Caco-2 (cell line): ENCODE measurements around the gene ZNF764. TPM values are rescaled to one million over a fixed set of nuclear protein-coding genes. Genes with fewer than 3 reads are reported as not detected.

Experiments used
- BruUV-seq: library from RNA; stranded (reverse); fragments of 400-500 nt; replicated peaks from 2 replicates; lab custom pipeline; 2021; lab: Mats Ljungman, UMichigan
- CTCF ChIA-PET: fragments of 300-600 bp; sonication (Branson Sonifier 250); formaldehyde crosslinking; loops from one replicate; lab custom pipeline; 2022; ENCODE audit warnings: antibody characterized with exemption; lab: Charles Lee
- POLR2A ChIA-PET: fragments of 300-600 bp; sonication (Branson Sonifier 250); formaldehyde crosslinking; loops from one replicate; lab custom pipeline; 2022; ENCODE audit warnings: antibody characterized with exemption; lab: Charles Lee
- DNase-seq, 2 experiments: peaks; one replicate each; pipeline versions ENCODE4 v3.0.0 to v3.0.0-alpha.2; 2020 to 2022
- H3K27me3 ChIP-seq: replicated peaks from 2 replicates; pipeline ENCODE4 v1.6.0; 2011; ENCODE audit warnings: low read length; ENCODE audit not compliant: control insufficient read depth, insufficient read depth
- H3K36me3 ChIP-seq: 2 replicates; pipeline ENCODE4 v1.5.1; 2011; ENCODE audit warnings: low read length; ENCODE audit not compliant: control insufficient read depth, insufficient read depth
- H3K4me1 ChIP-seq: fragments of 250-450 bp; sonication (Bioruptor Pico); 2 replicates; pipeline ENCODE4 v1.5.1; 2020; ENCODE audit warnings: mild to moderate bottlenecking
- H3K4me3 ChIP-seq: 2 replicates; pipeline ENCODE4 v1.5.1; 2011; ENCODE audit warnings: low read depth, mild to moderate bottlenecking, control low read depth, low read length
- H3K9me3 ChIP-seq: fragments of 250-450 bp; sonication (Bioruptor Pico); 2 replicates; pipeline ENCODE4 v1.5.1; 2020; ENCODE audit warnings: mild to moderate bottlenecking, moderate library complexity
- H3K27ac Mint-ChIP-seq: one replicate; pipeline ENCODE4 v1.8.0; 2022; ENCODE audit warnings: mixed read lengths; ENCODE audit not compliant: unreplicated experiment
- H3K27me3 Mint-ChIP-seq: one replicate; pipeline ENCODE4 v1.8.0; 2022; ENCODE audit warnings: mixed read lengths; ENCODE audit not compliant: insufficient read depth, unreplicated experiment
- H3K36me3 Mint-ChIP-seq: one replicate; pipeline ENCODE4 v1.8.0; 2022; ENCODE audit warnings: mild to moderate bottlenecking, mixed read lengths; ENCODE audit not compliant: insufficient read depth, unreplicated experiment
- H3K4me1 Mint-ChIP-seq: one replicate; pipeline ENCODE4 v1.8.0; 2022; ENCODE audit warnings: low read depth, mixed read lengths; ENCODE audit not compliant: unreplicated experiment
- H3K4me3 Mint-ChIP-seq: one replicate; pipeline ENCODE4 v1.8.0; 2022; ENCODE audit warnings: mild to moderate bottlenecking, moderate library complexity, mixed read lengths; ENCODE audit not compliant: unreplicated experiment
- H3K9me3 Mint-ChIP-seq: one replicate; pipeline ENCODE4 v1.8.0; 2022; ENCODE audit warnings: mixed read lengths; ENCODE audit not compliant: unreplicated experiment
- CTCF ChIP-seq, 2 experiments: fragments of 200-600 bp in 1 of 2; IDR thresholded peaks; 1 replicate in 1 of 2; 2 replicates in 1 of 2; pipeline versions ENCODE4 v1.5.1 to v1.8.0; 2011 to 2022; ENCODE audit warnings: antibody characterized with exemption in 1 of 2, control low read depth in 1 of 2, inconsistent platforms in 1 of 2, low read depth in 1 of 2, low read length in 1 of 2, mild to moderate bottlenecking in 1 of 2, moderate library complexity in 1 of 2; ENCODE audit not compliant: insufficient read depth in 1 of 2, severe bottlenecking in 1 of 2, unreplicated experiment in 1 of 2
- intact Hi-C: fragments of 100-400 bp; cut with micrococcal nuclease; formaldehyde crosslinking; loops from one replicate; pipeline ENCODE4 v1.10.0; 2022; ENCODE audit not compliant: unreplicated experiment
- total RNA-seq: library from RNA; stranded (reverse); gene quantifications from 2 replicates; pipeline ENCODE4 v1.2.3, GENCODE V29; 2022

ZNF764 gene
- total RNA-seq, 1 experiment from 2014 or later, result 8.5 TPM

DNA sequence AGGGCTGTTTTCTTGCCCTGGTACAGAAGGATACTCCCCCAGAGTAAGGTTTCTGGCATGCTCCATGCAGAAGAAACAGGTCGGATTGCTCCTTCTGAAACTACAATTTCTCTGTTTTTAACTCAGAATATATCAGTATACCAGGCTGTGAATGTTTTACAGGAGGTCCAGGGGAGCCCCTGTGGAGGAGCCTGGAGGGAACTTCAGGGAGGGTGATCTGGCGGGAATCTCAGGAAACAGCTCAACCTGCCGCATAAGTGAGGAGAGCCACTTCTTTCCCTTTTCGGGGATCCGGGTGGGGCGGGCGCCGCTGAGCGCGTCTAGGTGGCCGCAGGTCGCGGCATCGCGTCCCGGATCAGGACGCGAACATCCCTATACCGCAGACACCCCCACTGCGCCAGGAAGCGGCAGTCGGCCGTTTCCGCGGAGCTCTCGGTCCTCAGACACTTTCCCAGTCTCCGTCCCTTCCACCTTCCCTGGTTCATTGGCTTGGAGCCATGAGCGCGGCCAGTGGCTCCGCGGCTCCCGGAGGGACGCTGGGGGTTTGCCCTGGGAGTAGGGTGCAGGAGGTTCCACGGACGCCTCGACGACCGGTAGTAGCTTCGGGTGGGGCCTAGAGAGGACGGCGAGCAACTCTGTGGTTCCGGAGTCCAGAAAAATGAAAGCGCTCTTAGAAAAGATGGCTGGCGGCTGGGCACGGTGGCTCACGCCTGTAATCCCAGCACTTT lies 3.1 kb upstream of the ZNF764 start:
- no peak overlapping the region for H3K27ac Mint-ChIP-seq
- H3K36me3 Mint-ChIP-seq, result peaks cover 4% of the 10 kb centered on the region
- no peaks in the 10 kb centered on the region for H3K9me3 ChIP-seq
- H3K36me3 ChIP-seq, result peaks cover under 1% of the 10 kb centered on the region
- no peak overlapping the region for H3K4me3 Mint-ChIP-seq
- H3K4me3 ChIP-seq, result no peak overlapping the region
- peaks cover 3% of the 10 kb centered on the region for H3K4me1 Mint-ChIP-seq
- intact Hi-C loops, result no loop called here
- no peak for TF ChIP-seq CTCF (IDR thresholded peaks at IDR 0.05; ENCODE audit: insufficient read depth in 1 of 2, low read depth in 1 of 2, low read length in 1 of 2, severe bottlenecking in 1 of 2, unreplicated experiment in 1 of 2)
- DNase-seq, result no peak
- ChIA-PET CTCF (no interaction called here), POLR2A (no interaction called here)
- no peaks in the 10 kb centered on the region for H3K27me3 ChIP-seq
- peaks cover 5% of the 10 kb centered on the region; the same call in 1 of the 2 replicates for H3K4me1 ChIP-seq
- no peaks in the 10 kb centered on the region for H3K9me3 Mint-ChIP-seq
- H3K27me3 Mint-ChIP-seq, result no peaks in the 10 kb centered on the region
- BruUV-seq, result no TSS peak

- TF ChIP-seq CTCF (IDR thresholded peaks at IDR 0.05; ENCODE audit: insufficient read depth in 1 of 2, low read depth in 1 of 2, low read length in 1 of 2, severe bottlenecking in 1 of 2, unreplicated experiment in 1 of 2), result no peak
- peaks cover 2% of the 10 kb centered on the region for H3K36me3 ChIP-seq
- no peaks in the 10 kb centered on the region for H3K9me3 ChIP-seq
- POLR2A ChIA-PET, result no interaction called here
- peak overlapping the region; percentile 78 for H3K4me3 Mint-ChIP-seq
- no peaks in the 10 kb centered on the region for H3K9me3 Mint-ChIP-seq
- no peaks in the 10 kb centered on the region for H3K27me3 Mint-ChIP-seq
- CTCF ChIA-PET, result interaction anchor here (0.6 kb wide), 1 partner anchor 24 kb away, joined by 3 read pairs; no protein-coding TSS in a partner anchor
- intact Hi-C loops, result loop anchor here (2.0 kb wide), 2 partner anchors 13 to 25 kb away; partner anchors contain the start of gene ZNF747
- H3K36me3 Mint-ChIP-seq, result peaks cover 5% of the 10 kb centered on the region
- peaks cover 6% of the 10 kb centered on the region for H3K4me1 Mint-ChIP-seq
- H3K4me1 ChIP-seq, result peaks cover 5% of the 10 kb centered on the region; the same call in 1 of the 2 replicates
- H3K4me3 ChIP-seq, result no peak overlapping the region
- peak overlapping the region; percentile 53 for H3K27ac Mint-ChIP-seq
- DNase-seq, result no peak
- H3K27me3 ChIP-seq, result no peaks in the 10 kb centered on the region
- BruUV-seq, result no TSS peak
Measured at GRCh38 chr16:30559690-30560089, 1.5 kb upstream of the ZNF764 start.

DNA sequence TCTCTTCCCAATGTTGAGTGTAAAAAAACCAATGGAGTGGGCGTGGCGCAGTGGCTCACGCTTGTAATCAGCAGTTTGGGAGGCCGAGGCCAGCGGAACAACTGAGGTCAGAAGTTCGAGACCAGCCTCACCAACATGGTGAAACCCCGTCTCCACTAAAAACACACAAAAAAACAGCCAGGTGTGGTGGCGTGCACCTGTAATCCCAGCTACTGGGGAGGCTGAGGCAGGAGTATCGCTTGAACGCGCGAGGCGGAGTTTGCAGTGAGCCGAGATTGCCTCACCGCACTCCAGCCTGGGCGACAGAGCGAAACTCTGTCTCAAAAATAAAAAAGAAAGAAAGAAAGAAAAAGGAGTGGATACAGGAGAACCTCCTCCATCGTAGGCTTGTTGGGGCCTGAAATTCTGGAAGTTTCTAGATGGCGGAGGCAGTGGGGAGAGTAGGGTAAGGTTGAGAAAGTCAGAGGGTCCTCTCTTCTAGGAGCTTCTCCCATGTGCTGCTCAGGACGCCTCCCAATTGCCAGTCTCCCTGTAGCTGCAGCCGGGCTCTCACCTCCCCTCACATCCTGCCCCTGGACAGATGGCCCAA lies 709 bp upstream of the ZNF764 start:
- Histone ChIP-seq H3K4me3 (no peak overlapping the region), H3K36me3 (peaks cover 2% of the 10 kb centered on the region), H3K27me3 (no peaks in the 10 kb centered on the region), H3K4me1 (peaks cover 5% of the 10 kb centered on the region; the same call in 1 of the 2 replicates), H3K9me3 (no peaks in the 10 kb centered on the region)
- Mint-ChIP-seq H3K4me3 (peak overlapping the region; percentile 78), H3K27me3 (no peaks in the 10 kb centered on the region), H3K9me3 (no peaks in the 10 kb centered on the region), H3K4me1 (peaks cover 6% of the 10 kb centered on the region), H3K36me3 (peaks cover 11% of the 10 kb centered on the region), H3K27ac (peak overlapping the region; percentile 53)
- POLR2A ChIA-PET, result interaction anchor here (0.6 to 1.5 kb wide), 9 partner anchors 10 to 188 kb away, joined by 3 to 20 read pairs (median 4); partner anchors contain the start of genes DCTPP1, PRR14, ZNF688 and ZNF747
- no peak for TF ChIP-seq CTCF (IDR thresholded peaks at IDR 0.05; ENCODE audit: insufficient read depth in 1 of 2, low read depth in 1 of 2, low read length in 1 of 2, severe bottlenecking in 1 of 2, unreplicated experiment in 1 of 2)
- BruUV-seq, result TSS peak; percentile 82
- intact Hi-C loops, result loop anchor here (2.0 kb wide), 2 partner anchors 14 to 24 kb away; partner anchors contain the start of gene ZNF747
- no peak for DNase-seq
- CTCF ChIA-PET, result interaction anchor here (0.6 to 2.2 kb wide), 8 partner anchors 9 to 129 kb away, joined by 3 to 32 read pairs (median 6); partner anchors contain the start of genes DCTPP1, ZNF688, ZNF689 and ZNF747
